ENCODE results near the gene FASTKD2.
"Not testable (repeated sequence)": the region's sequence is repeated elsewhere in the genome, so short reads cannot be mapped to it uniquely, and the experiment has no call there.

FASTKD2 gene

DNA sequence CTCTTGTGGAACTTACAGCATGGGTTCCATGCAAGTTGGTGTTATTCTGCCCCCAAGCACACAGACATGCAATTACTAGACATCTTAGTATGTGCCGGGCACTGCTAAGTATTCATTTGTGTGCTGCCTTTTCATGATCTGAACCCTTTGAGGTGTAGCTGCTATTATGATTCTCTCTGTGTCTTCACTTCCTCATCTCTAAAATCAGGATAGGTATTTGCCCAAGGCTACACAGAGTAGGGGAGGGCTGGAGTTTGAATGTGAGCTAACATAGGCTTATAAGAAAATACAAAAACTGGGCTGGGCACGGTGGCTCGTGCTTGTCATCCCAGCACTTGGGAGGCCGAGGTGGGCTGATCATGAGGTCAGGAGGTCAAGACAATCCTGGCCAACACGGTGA lies 27.2 kb downstream of the FASTKD2 start:
- DNase-seq (ENCODE audit: low spot score), result no peak

DNA sequence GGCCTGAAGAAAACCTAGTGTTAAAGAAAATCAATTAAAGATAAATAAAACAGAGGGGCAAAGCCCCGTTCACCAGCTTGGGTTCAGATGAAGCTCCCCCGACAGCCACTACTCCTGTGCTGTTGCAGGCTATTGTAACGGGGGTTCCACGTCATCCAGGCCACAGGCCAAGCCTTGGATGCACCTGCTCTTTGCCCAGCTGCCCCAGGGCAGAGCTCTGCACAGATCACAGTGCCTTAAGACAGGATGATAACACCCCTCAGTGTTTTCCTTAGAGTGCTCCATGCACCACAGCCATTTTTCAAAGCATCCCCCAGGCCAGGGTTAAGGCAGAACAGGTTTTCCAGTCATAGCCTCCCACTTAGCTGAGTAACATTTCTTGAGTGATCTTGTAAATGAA lies 32.0 kb downstream of the FASTKD2 start:
- DNase-seq (ENCODE audit: low spot score), result no peak

DNA sequence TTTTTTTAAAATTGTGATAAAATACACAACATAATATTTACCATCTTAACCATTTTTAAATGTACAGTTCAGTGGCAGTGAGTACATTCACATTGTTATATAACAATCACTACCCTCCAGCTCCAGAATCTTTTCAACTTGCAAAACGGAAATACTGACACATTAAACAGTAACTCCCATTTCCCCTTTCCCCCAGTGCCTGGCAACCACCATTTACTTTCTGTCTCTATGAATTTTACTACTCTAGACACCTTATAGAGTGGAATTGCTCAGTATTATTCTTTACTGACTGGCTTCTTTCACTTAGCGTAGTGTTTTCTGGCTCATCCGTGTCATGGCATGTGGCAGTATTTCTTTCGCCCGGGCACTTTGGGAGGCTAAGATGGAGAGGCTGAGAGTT lies 32.6 kb downstream of the FASTKD2 start:
- DNase-seq (ENCODE audit: low spot score), result peak; percentile 6

DNA sequence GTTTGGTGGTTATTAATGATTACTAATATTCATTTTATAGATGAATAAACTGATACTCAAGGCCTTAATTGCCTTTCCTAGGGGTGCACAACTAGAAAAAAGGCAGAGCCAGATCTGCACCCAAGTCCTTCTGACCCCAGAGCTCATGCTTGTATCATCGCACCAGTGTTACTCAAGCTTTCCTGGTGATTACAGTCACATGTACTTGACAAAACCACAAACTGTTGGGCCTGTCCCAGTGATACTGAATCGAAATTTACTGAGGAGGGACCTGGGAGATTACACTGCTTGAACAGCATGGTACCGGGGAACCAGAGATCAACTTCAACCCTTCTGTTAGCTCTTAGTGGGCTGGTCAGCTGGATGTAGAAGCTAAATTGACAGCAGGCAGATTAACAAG lies 33.7 kb downstream of the FASTKD2 start:
- no peak for DNase-seq (ENCODE audit: low spot score)

DNA sequence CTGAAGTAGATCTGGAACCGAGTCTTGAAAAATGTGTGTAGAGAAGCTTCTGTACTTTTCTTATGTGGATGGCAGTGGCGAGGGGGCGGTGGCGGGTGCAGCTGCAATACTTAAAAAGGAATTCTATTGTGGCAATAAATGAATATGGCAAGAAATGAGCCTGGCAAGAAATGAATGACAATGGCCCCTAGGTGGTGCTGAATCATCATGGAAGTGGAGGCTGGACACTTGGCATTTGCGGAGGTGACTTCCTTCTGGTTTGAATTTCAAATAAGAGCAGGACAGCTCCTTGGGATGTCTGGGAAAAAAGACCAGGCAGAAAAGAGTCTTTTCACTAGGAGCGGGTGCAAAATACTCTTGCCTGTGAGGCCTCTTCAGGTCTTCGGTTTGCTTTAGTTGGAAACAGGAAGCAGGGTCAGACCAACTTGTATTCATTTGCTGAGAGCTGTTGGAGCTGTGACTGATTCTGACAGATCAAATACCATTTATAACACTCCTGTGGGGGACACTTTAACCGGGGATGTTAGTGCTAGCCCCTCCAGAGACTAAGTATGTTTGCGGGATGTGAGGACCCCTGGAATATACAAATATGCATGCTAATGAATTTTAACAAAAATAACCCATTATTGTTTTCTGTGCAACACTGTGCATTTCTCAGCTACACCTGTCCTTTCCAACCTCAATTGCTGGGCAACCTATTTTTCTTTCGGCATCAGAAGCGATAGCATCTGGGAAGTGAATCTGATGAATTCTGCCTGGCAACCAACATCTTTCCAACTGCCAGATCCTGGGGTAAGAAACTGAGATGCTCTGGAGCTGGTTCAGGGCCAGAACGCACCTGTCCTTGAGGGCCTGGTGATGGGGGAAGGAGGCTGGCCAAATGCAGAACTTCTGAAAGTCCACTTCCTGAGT lies 35.4 kb downstream of the FASTKD2 start:
- peak; percentile 49 for DNase-seq (ENCODE audit: low spot score)

DNA sequence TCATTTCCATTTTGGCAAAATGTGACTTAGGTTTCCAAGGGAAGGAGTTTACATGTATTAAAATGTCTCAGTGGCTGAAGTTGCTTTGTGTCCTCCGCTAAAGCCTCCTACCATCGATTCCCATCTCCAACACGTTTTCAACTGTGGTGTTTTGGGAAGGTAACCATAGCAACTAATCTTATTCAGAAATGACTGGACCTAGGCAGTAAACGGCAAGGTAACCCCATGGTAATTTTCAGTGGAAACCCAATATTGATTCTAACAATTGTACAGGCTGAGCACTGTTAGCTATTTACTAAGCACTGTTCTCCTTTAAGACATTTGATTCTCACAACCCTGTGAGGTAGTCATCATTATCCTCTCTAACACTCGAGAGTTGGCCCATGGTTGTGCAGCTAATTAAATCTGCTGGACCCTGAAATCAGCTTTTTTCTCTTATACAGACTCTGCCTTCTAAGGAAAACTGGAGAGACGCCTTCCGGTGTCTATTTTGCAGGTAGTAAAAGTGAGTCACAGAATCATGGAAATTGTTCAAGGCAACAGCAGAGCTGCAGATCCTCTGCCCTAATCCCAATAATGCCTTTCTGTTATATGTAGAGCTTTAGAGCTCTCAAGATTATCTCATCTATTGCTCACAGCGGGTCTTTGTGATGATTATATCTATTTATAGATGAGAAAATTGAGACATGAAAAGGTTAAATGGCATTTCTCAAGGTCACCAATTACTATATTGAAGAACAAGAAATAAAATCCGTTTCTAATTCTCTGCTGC lies 36.2 kb downstream of the FASTKD2 start:
- DNase-seq (ENCODE audit: low spot score), result no peak

DNA sequence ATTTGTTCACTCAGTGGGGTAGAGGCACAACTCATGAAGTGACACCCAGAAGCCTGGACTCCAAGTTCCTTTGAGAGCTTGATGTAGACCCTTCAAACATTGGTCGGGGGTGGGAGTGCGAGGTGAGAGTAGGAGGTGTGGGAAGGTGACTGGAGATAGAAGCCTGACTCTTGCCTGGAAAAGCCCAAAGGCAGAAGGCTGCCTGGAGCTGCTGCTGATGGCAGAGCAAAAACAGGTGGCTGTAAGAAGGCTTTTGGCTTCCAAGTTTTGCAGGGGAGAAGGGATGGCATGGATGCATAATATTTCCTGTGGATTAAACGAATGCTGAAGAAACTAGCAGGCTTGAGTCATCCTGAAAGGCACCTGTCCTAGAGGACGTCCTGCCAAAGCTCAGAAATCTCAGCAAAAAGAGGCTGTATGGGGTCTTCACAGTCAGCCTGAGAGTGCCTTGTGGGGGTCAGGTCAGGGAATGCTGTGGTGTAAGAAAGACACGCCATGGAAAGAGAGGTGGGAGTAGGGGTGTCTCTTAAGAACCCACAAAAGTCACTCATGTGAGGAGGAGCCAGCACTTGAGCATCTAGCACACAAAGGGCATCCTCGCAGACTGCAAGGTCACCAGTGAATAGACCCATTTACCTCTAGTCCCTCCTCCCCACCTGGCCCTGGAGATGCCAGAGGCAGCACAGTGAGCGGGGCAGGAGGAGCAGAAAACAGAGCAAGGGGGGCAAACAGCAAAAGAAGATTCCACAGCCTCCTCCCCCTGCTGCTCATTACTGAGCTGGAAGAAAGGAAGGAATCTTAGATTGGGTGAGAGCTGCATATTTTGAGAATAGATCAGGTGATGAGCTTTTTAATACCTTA lies 37.5 kb downstream of the FASTKD2 start:
- no peak for DNase-seq (ENCODE audit: low spot score)

DNA sequence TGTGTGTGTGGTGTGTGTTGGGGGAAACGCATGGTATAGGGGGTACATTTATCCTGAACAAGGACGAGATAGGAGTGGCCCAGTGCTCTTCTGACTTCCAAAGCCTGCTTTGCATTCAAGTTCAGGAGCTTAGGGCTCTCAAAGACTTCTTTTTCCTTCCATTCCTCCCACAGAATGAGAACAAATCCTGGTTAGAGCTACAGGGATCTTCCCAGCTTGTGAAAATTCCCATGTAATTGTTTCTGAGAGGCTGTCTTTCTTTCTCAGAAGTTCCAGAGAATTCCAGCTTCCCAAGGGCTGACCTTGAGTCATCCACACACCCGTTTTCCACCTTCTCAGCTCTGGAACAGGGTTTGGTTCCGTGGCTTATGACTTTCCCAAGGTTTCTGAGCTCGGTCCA lies 38.9 kb downstream of the FASTKD2 start:
- DNase-seq (ENCODE audit: low spot score), result no peak

DNA sequence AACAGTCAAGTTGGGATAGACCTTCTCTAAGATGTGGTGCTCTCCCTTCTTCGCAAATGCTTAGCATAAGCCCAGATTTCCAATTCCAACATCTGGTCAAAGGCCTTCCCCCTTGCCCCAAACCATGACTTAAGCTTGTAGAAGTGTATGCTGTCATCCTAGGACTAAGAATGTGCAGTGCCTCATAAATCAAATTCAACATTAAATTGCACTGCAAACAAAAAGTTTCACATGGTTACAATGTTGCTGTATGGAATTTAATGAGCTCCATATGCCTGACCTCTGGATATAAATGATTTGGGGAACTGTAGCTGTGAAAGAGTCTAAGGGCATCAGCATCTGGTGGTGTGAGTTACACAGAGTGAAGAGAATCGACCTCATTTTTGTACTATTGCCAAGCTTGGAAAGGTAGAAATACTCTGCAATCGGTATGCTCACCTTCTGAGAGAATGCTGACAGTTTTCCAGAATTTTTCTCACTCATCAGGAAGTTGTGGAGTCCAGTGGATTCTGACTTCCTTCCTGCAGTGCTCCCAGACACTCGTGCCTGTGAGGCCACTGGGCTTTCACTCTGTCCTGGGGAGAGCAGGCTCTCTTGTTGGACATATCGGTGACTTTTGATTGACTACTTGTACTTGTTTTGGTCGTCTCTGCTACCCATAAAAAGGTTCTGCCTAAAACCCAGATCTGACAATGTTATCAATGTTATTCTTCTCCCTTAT lies 40.6 kb downstream of the FASTKD2 start:
- no peak for DNase-seq (ENCODE audit: low spot score)

DNA sequence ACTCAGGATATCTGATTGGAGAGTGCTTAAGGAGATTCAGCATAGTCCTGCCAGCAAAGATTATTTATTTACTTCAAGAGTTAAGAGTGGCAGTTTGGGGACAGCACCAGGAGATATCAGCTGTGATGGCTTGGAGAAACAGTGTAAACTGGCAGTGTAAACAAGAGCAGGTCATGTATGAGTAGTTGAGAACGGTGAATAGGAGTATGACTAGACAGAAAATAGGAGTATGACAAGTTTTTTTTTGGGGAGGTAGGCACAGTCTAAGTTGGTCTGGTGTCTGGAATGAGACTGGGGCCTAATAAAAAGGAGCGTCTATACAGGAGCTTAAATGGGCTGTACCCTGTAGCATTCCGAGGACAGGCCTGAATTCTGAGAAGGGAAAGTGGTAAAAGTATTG lies 42.2 kb downstream of the FASTKD2 start:
- DNase-seq (ENCODE audit: low spot score), result not testable (repeated sequence)

DNA sequence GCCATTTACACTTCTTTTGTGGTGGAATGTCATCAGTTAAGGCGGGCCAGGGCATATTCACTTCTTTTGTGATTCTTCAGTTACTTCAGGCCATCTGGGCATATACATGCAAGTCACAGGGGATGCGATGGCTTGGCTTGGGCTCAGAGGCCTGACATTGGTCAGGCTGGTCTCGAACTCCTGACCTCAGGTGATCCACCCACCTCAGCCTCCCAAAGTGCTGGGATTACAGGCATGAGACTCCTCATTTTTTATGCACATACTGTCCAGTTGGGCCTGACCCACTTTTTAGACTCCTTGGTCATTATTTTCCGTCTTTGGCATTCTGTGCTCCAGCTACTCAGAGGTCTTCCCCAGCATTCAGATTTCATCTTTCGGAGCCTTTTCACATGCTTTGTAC lies 47.1 kb downstream of the FASTKD2 start:
- not testable (repeated sequence) for DNase-seq (ENCODE audit: low spot score)

DNA sequence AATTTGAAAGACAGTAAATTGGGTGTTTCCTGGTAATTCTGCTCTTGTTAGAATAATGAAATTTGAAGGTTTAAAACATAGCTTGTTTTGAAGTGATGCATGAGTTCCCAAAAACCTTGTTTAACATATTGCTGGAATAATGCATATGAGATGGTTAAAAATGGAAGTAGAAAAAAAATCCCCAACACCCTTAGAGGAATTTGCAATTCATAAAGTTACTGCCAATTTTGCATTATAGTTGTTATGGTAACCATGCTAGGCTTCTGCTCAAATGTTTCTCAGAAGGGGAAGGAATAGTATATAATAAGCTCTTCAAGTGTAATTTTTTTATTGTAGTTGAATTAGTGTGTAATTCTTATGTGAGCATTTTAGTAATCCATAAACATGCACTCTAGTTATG lies 49.1 kb downstream of the FASTKD2 start:
- DNase-seq (ENCODE audit: low spot score), result no peak

DNA sequence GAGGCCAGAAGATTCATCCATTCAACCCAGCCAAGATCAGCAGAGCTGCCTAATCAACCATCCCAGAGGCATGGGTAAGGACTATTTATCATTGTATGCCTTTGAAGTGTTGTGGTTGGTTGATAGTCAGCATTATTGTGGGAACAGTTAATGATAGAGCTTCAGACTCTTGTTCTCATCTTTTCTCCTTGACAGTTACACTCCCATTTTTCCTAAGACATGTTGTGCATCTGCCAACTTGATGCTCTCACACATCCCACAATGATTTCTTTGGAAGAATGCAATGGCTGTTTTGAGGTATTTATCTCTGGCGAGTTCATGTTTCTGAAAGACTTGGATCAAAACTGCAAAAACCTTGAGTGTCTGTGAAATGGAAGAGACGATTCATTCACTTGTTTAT lies 55.4 kb downstream of the FASTKD2 start:
- no peak for DNase-seq (ENCODE audit: low spot score)

DNA sequence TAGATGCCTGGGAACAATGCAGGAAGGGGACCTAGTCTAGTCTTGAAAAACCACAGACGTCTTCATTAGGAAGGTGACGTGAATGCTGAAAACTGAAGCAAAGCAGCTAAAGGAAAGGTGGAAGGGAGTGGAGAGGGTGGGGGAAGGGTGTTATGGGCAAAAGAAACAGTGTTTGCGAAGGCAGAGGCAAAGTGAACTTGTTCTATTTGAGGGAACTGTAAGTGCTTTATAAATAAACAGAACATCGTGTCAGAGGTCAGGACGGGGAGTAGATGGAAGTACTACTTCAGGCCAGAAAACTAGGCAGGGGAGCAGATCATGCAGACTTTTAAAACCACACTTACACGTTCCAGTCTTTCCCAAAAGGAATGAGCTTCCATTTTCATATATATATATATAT lies 57.8 kb downstream of the FASTKD2 start:
- no peak for DNase-seq (ENCODE audit: low spot score)

DNA sequence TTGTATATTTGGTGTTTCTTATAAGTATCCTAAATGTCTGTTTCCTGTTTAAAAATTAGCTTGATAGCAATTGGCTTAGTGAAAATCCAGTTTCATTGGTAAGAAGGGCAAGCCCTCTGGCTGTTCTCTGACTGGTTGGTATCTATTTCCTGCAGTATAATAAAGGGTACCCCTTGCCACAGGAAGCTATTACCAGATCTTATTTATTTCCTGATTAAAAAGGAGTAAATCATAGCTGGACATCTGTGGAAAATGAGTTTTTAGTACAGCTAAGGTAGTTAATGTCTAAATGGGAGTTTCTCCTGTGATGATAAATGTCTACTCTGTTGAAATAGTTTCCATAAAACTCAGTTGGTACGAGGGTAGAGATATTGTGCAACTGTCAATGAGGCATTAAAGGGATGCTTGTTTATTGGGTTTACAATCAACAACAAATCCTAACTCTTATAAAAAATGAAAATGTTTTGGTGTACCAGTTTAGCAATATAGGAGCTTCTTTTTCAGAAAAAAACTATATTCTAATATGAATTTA lies 58.7 kb downstream of the FASTKD2 start:
- no peak for DNase-seq (ENCODE audit: low spot score)

DNA sequence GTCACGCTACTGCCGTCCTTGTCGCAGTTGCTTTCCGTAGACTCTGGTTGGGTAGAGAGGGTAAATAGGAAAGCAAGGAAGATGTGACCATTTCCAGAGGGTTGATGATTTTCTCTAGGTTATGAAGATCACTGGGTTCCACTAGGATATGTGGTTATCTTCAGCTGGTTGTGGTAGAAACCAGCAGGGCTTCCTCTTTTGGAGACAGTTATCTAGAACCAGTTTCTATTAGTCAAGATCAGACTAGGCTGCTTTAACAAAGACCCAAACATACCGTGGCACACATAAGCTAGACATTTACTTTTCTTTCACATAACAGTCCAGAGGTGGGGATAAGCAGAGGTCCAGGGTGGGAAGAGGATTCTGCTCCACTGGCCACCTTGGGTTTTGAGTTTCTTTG lies 59.6 kb downstream of the FASTKD2 start:
- no peak for DNase-seq (ENCODE audit: low spot score)

DNA sequence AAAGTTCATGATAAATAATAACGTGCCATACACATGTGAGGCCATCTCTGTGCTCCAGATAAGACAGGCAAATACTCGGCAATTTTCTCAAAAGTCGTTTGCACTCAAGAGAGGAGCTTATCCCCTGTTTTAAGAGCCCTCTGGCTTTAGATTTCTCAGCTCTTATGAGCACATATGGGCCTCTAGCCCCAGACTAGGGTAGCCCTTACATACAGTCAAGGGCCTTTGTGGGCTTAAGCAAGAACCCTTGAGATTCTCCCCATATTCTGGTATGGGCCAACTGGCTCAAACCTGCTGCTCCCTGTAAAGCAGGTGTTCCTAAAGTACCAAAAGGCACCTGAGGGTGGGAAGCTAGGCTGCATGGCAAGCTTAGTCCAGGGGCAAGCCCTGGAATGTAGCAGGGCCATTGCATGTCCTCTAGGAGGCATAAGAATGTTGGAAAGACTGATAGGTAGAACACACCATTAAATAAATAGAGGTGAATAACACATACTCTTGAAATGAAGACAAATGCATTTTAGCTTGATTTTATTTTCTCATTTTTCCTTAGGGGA lies 66.1 kb downstream of the FASTKD2 start:
- DNase-seq (ENCODE audit: low spot score), result no peak

DNA sequence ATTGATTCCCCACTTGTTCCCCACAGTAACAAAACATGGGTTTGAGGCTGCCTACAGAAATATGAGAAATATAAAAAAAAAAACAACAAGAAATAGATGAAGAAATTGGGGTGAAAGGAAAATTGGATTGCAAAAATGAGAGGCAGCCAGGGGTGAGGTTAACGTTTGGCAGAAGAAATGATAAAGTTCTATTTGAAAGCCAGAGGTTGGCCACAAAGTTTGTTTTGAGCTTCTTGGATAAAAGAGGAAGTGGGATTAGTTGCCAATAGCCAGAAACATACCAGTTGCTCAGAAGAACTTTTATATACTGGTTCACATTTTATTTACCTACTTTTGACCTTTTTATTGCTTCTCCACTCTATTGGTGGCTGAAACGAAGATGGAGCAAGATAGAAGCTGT lies 67.5 kb downstream of the FASTKD2 start:
- DNase-seq (ENCODE audit: low spot score), result no peak

DNA sequence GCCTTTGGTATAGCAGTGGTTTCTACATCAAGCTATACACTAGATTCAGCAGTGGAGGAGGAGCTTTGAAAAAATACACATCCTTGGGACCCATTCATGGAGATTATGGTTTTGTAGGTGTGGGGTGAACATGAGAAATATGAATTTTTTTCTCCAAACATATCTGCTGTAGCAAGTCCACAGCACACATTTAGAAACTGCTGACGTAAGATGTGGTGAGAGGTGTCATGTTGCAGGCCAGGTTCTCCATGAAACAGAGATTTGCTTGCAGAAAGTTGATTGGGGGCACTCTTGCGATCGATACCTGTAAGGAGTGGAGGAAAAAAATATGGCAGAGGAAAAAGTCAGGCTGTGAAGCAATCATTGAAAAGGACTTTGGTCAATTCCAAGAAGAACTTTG lies 67.9 kb downstream of the FASTKD2 start:
- no peak for DNase-seq (ENCODE audit: low spot score)

DNA sequence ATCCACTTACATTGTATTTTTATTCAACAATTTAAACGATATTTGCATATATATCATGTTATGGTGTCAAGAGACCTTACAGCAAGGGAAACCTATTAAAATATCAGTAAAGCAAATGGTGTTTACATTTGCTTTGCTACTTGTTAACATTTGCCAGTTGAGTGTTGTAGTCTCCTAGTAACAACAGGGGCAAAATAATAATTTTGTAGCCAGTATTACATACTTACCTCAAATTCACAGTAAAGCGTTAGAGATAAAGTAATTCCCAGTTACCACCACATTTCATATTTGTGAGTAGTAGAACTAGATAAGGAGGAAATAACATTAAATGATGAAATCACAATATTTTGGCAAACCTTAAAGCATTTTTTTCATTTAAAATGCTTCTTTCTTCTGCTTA lies 71.3 kb downstream of the FASTKD2 start:
- no peak for DNase-seq (ENCODE audit: low spot score)

DNA sequence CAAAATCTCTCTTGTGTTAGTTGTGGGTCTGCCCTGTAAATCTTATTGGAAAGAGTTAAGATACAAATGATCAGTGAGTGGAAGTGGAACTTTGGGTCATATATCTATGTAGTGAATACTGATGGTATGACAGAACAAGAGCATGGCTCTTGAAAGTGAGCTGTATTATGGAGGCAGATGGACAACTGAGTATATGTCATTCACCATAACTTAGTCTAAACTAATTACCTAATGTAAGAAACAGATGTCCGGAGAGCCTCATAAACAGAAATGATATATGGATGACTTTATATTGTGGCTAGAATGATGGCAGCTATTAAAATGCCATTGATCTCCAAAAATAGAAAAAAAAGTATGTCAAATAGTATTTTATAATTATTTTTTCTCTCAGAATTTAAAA lies 72.4 kb downstream of the FASTKD2 start:
- DNase-seq (ENCODE audit: low spot score), result no peak
